Measurements from ENCODE around the gene ZNF346.

ZNF346 gene

DNA sequence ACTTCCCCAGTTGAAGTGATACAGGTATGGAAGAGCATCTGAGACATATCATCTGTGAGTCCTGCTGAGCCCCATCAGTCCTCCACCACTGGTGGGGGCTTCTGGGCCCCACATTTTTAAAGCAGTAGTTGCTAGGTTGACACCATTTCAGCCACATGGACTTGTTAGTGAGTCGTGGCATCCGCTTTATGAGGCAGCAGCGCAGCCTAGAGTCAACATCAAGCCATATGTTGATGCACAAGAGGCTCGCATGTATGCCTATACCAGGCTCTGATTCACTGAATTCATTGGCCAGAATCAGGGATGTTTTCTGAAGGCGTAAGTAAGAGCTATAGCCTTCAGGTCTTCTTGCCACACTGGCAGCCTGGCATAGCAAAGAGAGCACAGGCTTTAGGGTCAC, 26.8 kb downstream of the ZNF346 start:
- H3K9ac ChIP-seq, result no peak overlapping the region
- H3K4me2 ChIP-seq, result no peak overlapping the region
- H3K27me3 ChIP-seq, result no peaks in the 10 kb centered on the region
- no peak overlapping the region for H3K4me3 ChIP-seq
- no peaks in the 10 kb centered on the region for H3K4me1 ChIP-seq
- no peaks in the 10 kb centered on the region for H4K20me1 ChIP-seq
- no peak for TF ChIP-seq Cebpa-rat (IDR thresholded peaks at IDR 0.05)
- peaks cover 94% of the 10 kb centered on the region for H3K36me3 ChIP-seq
- H3K27ac ChIP-seq, result no peak overlapping the region
- no peaks in the 10 kb centered on the region for H3K9me3 ChIP-seq

DNA sequence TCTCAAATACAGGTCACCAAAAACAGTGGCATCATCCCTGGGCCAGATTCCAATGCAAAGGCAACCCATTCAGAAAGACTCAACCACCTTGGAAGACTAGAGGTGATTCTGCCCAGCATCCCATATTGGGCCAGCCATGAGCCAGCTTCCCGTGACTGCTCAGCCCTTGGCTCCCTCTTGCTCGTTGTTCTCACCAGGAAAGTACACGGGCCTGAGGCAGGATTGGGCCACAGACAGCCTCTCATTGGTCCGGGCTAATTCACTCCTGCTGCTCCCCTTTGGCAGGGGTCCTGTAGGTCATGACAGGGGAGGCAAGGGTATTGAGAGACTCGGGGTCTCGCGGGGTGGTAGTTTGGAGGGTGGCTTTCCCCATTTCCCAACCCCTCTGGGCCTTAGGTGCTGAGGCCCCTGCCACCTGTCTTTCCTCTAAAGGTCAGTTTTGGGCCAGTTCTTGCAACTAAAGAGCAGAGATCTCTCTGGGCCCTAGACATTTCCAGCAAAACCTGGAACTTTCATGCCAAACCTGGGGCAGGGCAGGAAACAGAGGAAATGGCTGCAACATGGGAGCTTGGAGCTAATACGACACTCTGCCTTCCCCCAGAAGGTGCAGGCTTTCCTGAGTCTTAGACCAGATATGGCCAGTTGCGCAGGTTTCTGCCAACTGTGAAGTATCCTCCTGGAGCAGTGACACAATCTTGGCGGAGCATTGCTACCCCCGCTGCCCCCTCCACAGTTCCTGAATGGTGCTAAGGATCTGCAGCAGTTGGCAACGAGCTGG, 42.2 kb downstream of the ZNF346 start:
- Histone ChIP-seq H3K36me3 (peaks cover 96% of the 10 kb centered on the region), H3K27ac (no peak overlapping the region), H3K4me3 (no peak overlapping the region), H3K4me1 (peaks cover 14% of the 10 kb centered on the region), H3K9ac (no peak overlapping the region), H3K4me2 (no peak overlapping the region), H3K27me3 (no peaks in the 10 kb centered on the region), H3K9me3 (no peaks in the 10 kb centered on the region), H4K20me1 (peaks cover 8% of the 10 kb centered on the region; the same call in 1 of the 2 replicates)
- no peak for TF ChIP-seq Cebpa-rat (IDR thresholded peaks at IDR 0.05)

DNA sequence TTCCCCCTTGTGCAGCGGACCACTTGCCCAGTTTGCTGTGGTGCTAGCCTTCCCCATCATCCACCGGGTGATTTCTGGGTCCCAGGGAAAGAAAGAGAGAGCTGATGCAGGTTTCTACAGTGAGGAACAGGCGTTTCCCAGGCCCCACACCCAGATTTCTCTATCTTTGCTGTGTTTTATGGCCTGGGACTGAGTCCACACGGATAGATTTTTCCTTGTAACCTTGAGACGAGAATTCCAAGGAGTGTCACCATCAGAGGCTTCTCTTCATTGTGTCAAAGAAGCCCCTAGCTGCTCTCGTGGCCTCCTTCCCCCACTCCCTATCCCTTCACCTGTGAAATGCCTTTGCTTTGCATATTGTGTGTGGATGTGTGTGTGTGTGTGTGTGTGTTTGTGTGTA, 43.0 kb downstream of the ZNF346 start:
- Histone ChIP-seq H3K9me3 (no peaks in the 10 kb centered on the region), H3K9ac (no peak overlapping the region), H3K36me3 (peaks cover 91% of the 10 kb centered on the region), H3K4me2 (no peak overlapping the region), H3K27me3 (no peaks in the 10 kb centered on the region), H3K4me3 (no peak overlapping the region), H4K20me1 (peaks cover 8% of the 10 kb centered on the region; the same call in 1 of the 2 replicates), H3K27ac (no peak overlapping the region), H3K4me1 (peaks cover 18% of the 10 kb centered on the region)
- no peak for TF ChIP-seq Cebpa-rat (IDR thresholded peaks at IDR 0.05)

DNA sequence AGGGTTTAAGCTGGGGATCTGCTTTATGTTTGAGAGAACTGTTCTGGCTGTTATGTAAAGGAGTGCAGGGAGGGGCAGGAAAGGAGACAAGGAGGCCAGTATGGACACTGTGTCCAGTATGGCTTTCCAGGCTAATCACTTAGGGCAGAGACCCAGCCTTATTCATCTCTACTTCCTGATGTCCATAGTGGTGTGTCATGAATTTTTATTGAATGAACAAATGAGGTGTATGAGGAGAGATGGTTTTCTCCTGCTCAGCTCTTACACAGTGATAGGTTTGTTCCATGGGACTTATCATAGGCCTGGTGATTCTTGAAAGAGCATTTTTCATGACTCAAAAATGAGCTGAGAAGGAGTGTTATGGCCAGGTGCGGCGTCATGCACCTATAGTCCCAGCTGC, 43.7 kb downstream of the ZNF346 start:
- Histone ChIP-seq H3K27me3 (no peaks in the 10 kb centered on the region), H3K4me1 (peaks cover 25% of the 10 kb centered on the region), H3K9ac (no peak overlapping the region), H4K20me1 (peaks cover 8% of the 10 kb centered on the region; the same call in 1 of the 2 replicates), H3K36me3 (peaks cover 86% of the 10 kb centered on the region), H3K4me3 (no peak overlapping the region), H3K4me2 (no peak overlapping the region), H3K27ac (no peak overlapping the region), H3K9me3 (no peaks in the 10 kb centered on the region)
- TF ChIP-seq Cebpa-rat (IDR thresholded peaks at IDR 0.05), result no peak

DNA sequence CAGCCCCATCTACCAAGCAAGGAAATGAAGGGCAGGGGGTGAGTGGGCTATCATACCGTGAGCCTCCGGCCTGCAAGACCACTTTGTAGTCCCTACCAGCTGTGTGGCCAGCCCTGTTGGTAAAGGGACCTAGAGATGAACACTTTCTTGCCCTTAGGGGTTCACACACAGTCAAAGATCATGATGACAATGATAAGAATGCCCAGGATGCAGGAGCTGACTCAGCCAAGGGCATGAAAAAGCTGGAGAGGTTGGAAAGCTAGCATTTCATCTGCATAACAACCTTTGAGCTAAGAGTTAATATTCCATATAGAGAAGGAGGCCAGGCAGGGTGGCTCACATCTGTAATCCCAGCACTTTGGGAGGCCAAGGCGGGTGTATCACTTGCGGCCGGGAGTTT, 45.0 kb downstream of the ZNF346 start:
- 0 out of 2 replicates have a peak overlapping the region, but pooled peaks have one; percentile 34 for H3K9ac ChIP-seq
- H3K36me3 ChIP-seq, result peaks cover 74% of the 10 kb centered on the region
- H3K4me1 ChIP-seq, result peaks cover 37% of the 10 kb centered on the region
- no peaks in the 10 kb centered on the region for H3K27me3 ChIP-seq
- H3K4me2 ChIP-seq, result no peak overlapping the region
- H3K9me3 ChIP-seq, result no peaks in the 10 kb centered on the region
- 0 out of 2 replicates have a peak overlapping the region, but pooled peaks have one; percentile 18 for H3K27ac ChIP-seq
- no peak overlapping the region for H3K4me3 ChIP-seq
- TF ChIP-seq Cebpa-rat (IDR thresholded peaks at IDR 0.05), result no peak
- H4K20me1 ChIP-seq, result peaks cover 8% of the 10 kb centered on the region; the same call in 1 of the 2 replicates

DNA sequence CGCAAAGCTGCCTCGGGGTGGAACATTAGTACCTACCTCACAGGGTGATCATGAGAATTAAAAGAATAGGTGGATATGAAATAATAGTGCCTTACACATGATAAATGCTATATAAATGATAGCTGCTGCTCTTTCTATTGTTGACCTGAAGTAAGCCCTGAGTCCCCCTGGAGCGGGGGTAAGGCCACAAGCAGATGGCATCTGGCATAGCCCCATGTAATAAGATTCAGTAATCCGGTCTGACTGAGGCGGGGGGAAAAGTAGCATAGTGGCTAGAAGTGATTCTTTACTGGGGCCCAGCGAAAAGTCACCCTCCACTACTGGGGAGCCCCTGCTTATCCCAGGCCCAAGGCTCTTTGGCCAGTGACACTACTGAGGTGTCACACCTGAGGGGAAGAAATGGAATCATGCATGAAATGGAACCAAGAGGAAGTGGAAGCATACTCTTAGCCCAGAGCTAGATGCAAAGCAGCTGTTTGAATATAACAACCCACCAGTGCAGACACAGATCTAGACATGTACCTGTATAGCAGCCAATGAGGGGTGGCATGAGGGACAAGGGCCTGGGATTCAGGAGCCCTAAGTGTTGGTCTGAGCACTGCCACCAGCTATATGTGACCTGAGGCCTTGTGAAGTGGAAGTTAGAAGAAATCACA, 48.2 kb downstream of the ZNF346 start:
- Histone ChIP-seq H3K36me3 (peaks cover 55% of the 10 kb centered on the region), H3K4me3 (no peak overlapping the region), H3K27ac (no peak overlapping the region), H3K27me3 (no peaks in the 10 kb centered on the region), H4K20me1 (peaks cover 8% of the 10 kb centered on the region; the same call in 1 of the 2 replicates), H3K4me2 (peak overlapping the region; percentile 55), H3K9me3 (no peaks in the 10 kb centered on the region), H3K4me1 (peaks cover 40% of the 10 kb centered on the region), H3K9ac (no peak overlapping the region; the same call in 1 of the 2 replicates)
- no peak for TF ChIP-seq Cebpa-rat (IDR thresholded peaks at IDR 0.05)

DNA sequence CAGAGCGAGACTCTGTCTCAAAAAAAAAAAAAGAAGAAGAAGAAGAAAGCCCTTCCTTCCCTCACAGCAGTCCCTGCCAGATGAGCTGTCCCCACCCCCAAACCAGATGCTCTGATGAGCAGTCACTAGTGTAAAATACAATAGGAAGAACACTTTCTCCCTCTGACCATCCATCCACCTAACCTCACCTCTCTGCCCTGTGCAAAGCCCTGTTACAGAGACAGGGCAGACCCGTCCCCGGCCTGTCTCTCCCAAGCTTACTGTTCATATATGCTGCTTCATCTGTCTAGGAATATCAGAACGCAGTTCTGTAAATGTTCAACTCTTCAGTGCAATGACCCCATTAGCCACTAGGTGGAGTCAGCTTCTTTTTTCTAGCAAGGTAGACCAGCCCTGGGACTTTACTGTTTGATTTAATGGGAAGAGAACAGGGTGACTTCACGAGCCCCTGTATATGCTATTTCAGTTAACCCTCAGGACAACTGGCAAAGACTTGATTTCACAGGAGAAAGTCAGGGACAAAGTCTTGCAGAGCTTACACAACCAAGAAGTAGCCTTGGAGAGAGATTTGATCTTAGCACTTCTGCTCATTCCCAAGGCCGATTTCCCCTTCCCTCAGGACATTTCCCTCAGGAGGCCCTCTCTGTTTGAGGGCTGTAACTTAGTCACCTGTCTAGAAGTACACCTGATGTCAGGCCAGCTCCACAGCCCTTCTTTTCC, 49.3 kb downstream of the ZNF346 start:
- H3K4me1 ChIP-seq, result peaks cover 33% of the 10 kb centered on the region
- no peaks in the 10 kb centered on the region for H3K9me3 ChIP-seq
- TF ChIP-seq Cebpa-rat (IDR thresholded peaks at IDR 0.05), result no peak
- peak overlapping the region; percentile 16; the same call in 1 of the 2 replicates for H3K9ac ChIP-seq
- peak overlapping the region; percentile 55 for H3K4me2 ChIP-seq
- H3K27ac ChIP-seq, result no peak overlapping the region
- peaks cover 50% of the 10 kb centered on the region for H3K36me3 ChIP-seq
- H3K4me3 ChIP-seq, result no peak overlapping the region
- H4K20me1 ChIP-seq, result peaks cover 7% of the 10 kb centered on the region; the same call in 1 of the 2 replicates
- H3K27me3 ChIP-seq, result no peaks in the 10 kb centered on the region

DNA sequence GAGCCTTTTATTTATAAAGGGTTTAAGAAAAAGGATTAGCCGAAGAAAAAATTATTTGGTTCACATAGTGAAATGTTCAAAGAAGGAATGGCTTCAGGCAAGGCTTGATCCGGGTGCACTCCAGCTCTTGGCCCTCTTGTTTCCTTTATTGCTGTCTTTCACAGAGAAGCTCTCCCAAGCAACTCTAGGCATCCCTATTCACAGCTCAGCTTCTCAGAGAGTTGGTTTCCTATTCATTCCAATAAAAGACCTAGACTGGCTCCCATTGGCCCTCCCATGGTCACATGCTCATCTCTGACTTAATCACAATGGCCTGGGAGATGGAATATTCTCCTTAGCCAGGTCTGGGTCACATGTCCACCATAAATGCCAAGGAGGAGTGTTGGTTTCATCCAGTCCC, 54.8 kb downstream of the ZNF346 start:
- no peak for TF ChIP-seq Cebpa-rat (IDR thresholded peaks at IDR 0.05)

DNA sequence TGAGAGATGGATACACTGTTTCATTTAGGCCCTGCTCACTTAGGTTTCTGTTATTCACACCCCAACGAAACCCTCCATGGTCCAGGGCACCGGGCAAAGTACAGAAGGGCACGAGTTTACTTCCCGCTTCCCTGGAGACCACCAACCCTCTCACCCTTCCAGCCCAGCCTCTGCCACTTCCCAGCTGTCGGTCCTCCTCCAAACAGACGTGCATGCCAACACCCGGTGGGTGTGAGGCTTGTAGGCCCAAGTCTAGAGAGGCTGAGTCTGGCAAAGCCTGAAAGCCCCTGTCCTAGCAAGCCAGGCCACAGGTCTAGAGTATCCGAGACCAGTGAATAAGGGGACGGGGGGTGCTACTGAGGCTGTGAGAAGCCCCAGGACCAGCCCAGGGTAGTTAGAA, 57.1 kb downstream of the ZNF346 start:
- no peak overlapping the region for H3K27ac ChIP-seq

More for the DNA sequence above, 54.8 kb downstream of the ZNF346 start:
- Histone ChIP-seq H3K9me3 (no peaks in the 10 kb centered on the region), H3K36me3 (peaks cover 20% of the 10 kb centered on the region; the same call in 1 of the 2 replicates), H3K27ac (no peak overlapping the region), H4K20me1 (no peaks in the 10 kb centered on the region), H3K27me3 (no peaks in the 10 kb centered on the region), H3K4me1 (peaks cover 13% of the 10 kb centered on the region), H3K4me3 (no peak overlapping the region), H3K4me2 (no peak overlapping the region), H3K9ac (no peak overlapping the region)

More for the DNA sequence above, 57.1 kb downstream of the ZNF346 start:
- peak overlapping the region; percentile 8; the same call in 1 of the 2 replicates for H3K4me2 ChIP-seq
- H3K4me3 ChIP-seq, result no peak overlapping the region
- TF ChIP-seq Cebpa-rat (IDR thresholded peaks at IDR 0.05), result no peak
- H3K4me1 ChIP-seq, result peaks cover 17% of the 10 kb centered on the region
- no peaks in the 10 kb centered on the region for H3K27me3 ChIP-seq
- H4K20me1 ChIP-seq, result no peaks in the 10 kb centered on the region
- no peak overlapping the region for H3K9ac ChIP-seq
- H3K9me3 ChIP-seq, result no peaks in the 10 kb centered on the region
- H3K36me3 ChIP-seq, result peaks cover 8% of the 10 kb centered on the region; the same call in 1 of the 2 replicates
